ENCODE measurements around the gene SLC17A5. TPM values are rescaled to one million over a fixed set of nuclear protein-coding genes. Genes with fewer than 3 reads are reported as not detected.

Gene SLC17A5
- total and polyA plus RNA-seq, 9 of the 15 experiments (the other 6 are each of a cell fraction or from before 2014, with no cell fraction given) = 1.3 to 7.2 (median 3.4) TPM

- no peak overlapping the region for H3K9ac ChIP-seq (ENCODE audit: insufficient read depth in 1 of 2, low read depth in 2 of 2, low read length in 2 of 2)
- no peaks in the 10 kb centered on the region for H3K9me1 ChIP-seq (ENCODE audit: control insufficient read depth, insufficient read depth, low read length)
- FAIRE-seq (peak; percentile 70), ATAC-seq (peak; percentile 80), DNase-seq (ENCODE audit: extremely low read depth in 1 of 4, low spot score in 3 of 4) (no peak)
- ChIA-PET POLR2A (interaction anchor here (0.8 to 2.4 kb wide), 8 partner anchors 8 to 37 kb away, joined by 3 to 20 read pairs (median 4); partner anchors contain the start of gene EEF1A1), CTCF (ENCODE audit: low intra/inter-chr PET ratio) (interaction anchor here (0.6 kb wide), 1 partner anchor 31 kb away, joined by 6 read pairs; no protein-coding TSS in a partner anchor)
- H3K79me2 ChIP-seq (ENCODE audit: control insufficient read depth, insufficient read depth, low read length) = no peaks in the 10 kb centered on the region
- H3K9me3 ChIP-seq (replicated peaks; ENCODE audit: control insufficient read depth, insufficient read depth, low read depth, low read length) = no peaks in the 10 kb centered on the region
- in situ Hi-C loops (cut with MboI) (no loop called here), intact Hi-C loops (cut with micrococcal nuclease) (no loop called here)
- BruUV-seq (replicated peaks) = no TSS peak
- peak overlapping the region; percentile 10 for H2AFZ ChIP-seq (ENCODE audit: low read depth, low read length)
- no peaks in the 10 kb centered on the region for H4K20me1 ChIP-seq (replicated peaks; ENCODE audit: control insufficient read depth, insufficient read depth, low read length)
- TF ChIP-seq CTBP1 (IDR thresholded peaks at IDR 0.05; ENCODE audit: borderline replicate concordance) = no peak
- TF ChIP-seq CTCF (IDR thresholded peaks at IDR 0.05 in 2 of 3, conservative IDR thresholded peaks at IDR 0.05 in 1 of 3; ENCODE audit: insufficient read depth in 2 of 3, low read depth in 1 of 3, low read length in 3 of 3) = peak in 2 of 3 experiments; percentile 28 to 46; a peak in 2 of 6 replicates
- no peak overlapping the region for H3K4me2 ChIP-seq (ENCODE audit: insufficient read depth, low read length)
- 54% methylated on average over 10 of the region's 12 CpGs for WGBS (ENCODE audit: insufficient coverage, low coverage, missing lambda C conversion rate)
- H3K4me1 ChIP-seq (replicated peaks in 1 of 2; ENCODE audit: control insufficient read depth in 2 of 2, insufficient read depth in 2 of 2, low read length in 2 of 2) = no peaks in the 10 kb centered on the region; a peak in 1 of 5 replicates
- no peak overlapping the region for H3K4me3 ChIP-seq
- H3K27ac ChIP-seq (ENCODE audit: extremely low read depth, low read depth, low read length) = no peak overlapping the region
- no peaks in the 10 kb centered on the region for H3K27me3 ChIP-seq (ENCODE audit: control insufficient read depth in 2 of 2, insufficient read depth in 2 of 2, low read length in 2 of 2)
- H3K36me3 ChIP-seq (ENCODE audit: control insufficient read depth, insufficient read depth, low read length) = no peaks in the 10 kb centered on the region
Measured at GRCh38 chr6:73548458-73549446, 105.0 kb downstream of the SLC17A5 start.

Measured in K562 (cell line).